ENCODE measurements around the gene AGPAT3.

DNA sequence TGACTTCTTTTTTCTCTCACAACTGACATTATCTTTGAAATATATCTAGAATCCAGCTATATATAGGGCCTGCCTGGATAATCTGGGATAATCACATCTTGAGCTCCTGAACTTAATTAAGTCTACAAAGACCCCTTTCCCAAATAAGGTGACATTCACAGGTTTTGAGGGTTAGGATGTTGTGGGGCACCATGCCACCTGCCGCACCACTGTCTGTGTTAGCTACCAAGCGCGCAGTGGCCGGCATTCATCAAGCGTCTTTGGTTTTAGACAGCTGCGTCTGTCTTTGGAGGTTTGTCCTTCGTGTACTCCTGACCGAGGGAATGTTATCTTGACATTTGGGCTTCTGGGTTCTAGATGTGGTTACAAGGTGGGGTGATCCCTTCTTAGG is 154.5 kb downstream of the AGPAT3 start:
- TF ChIP-seq CTCF (IDR thresholded peaks at IDR 0.05; ENCODE audit: extremely low read depth in 1 of 2, insufficient read depth in 1 of 2, low read depth in 1 of 2, low read length in 2 of 2) (no peak), POLR2AphosphoS5 (IDR thresholded peaks at IDR 0.05; ENCODE audit: insufficient read depth, low read depth, low read length) (no peak), POLR2A (IDR thresholded peaks at IDR 0.05; ENCODE audit: low read depth, low read length) (no peak), MAX (IDR thresholded peaks at IDR 0.05; ENCODE audit: insufficient read depth, insufficient read length) (no peak), MYC (IDR thresholded peaks at IDR 0.05; ENCODE audit: low read depth, low read length) (no peak)
